ENCODE results near the gene IRAK1. TPM values are rescaled to one million over a fixed set of nuclear protein-coding genes. Genes with fewer than 3 reads are reported as not detected.

The IRAK1 gene
- total and polyA plus RNA-seq, 2 of the 13 experiments (the other 11 are each of a cell fraction or from before 2014, with no cell fraction given): 57.7 to 77.3 TPM

DNA sequence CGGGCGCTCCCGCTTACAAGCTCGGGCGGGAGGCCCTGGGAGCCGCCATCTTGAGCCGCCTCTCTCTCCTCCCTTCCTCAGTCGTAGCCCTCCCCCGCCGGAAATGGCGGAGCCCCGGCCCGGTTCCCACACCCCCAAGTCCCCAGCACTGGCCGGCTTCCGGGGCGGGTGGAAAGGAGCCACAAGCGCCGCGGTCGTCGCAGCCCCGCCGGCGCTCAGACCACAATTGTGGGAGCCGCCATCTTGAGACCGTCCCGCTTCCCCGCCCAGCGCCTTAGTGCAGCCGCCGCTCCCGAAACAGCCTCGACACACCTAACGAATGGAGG lies 48.6 kb downstream of the IRAK1 start (continued):
- TF ChIP-seq, protein P1, sequence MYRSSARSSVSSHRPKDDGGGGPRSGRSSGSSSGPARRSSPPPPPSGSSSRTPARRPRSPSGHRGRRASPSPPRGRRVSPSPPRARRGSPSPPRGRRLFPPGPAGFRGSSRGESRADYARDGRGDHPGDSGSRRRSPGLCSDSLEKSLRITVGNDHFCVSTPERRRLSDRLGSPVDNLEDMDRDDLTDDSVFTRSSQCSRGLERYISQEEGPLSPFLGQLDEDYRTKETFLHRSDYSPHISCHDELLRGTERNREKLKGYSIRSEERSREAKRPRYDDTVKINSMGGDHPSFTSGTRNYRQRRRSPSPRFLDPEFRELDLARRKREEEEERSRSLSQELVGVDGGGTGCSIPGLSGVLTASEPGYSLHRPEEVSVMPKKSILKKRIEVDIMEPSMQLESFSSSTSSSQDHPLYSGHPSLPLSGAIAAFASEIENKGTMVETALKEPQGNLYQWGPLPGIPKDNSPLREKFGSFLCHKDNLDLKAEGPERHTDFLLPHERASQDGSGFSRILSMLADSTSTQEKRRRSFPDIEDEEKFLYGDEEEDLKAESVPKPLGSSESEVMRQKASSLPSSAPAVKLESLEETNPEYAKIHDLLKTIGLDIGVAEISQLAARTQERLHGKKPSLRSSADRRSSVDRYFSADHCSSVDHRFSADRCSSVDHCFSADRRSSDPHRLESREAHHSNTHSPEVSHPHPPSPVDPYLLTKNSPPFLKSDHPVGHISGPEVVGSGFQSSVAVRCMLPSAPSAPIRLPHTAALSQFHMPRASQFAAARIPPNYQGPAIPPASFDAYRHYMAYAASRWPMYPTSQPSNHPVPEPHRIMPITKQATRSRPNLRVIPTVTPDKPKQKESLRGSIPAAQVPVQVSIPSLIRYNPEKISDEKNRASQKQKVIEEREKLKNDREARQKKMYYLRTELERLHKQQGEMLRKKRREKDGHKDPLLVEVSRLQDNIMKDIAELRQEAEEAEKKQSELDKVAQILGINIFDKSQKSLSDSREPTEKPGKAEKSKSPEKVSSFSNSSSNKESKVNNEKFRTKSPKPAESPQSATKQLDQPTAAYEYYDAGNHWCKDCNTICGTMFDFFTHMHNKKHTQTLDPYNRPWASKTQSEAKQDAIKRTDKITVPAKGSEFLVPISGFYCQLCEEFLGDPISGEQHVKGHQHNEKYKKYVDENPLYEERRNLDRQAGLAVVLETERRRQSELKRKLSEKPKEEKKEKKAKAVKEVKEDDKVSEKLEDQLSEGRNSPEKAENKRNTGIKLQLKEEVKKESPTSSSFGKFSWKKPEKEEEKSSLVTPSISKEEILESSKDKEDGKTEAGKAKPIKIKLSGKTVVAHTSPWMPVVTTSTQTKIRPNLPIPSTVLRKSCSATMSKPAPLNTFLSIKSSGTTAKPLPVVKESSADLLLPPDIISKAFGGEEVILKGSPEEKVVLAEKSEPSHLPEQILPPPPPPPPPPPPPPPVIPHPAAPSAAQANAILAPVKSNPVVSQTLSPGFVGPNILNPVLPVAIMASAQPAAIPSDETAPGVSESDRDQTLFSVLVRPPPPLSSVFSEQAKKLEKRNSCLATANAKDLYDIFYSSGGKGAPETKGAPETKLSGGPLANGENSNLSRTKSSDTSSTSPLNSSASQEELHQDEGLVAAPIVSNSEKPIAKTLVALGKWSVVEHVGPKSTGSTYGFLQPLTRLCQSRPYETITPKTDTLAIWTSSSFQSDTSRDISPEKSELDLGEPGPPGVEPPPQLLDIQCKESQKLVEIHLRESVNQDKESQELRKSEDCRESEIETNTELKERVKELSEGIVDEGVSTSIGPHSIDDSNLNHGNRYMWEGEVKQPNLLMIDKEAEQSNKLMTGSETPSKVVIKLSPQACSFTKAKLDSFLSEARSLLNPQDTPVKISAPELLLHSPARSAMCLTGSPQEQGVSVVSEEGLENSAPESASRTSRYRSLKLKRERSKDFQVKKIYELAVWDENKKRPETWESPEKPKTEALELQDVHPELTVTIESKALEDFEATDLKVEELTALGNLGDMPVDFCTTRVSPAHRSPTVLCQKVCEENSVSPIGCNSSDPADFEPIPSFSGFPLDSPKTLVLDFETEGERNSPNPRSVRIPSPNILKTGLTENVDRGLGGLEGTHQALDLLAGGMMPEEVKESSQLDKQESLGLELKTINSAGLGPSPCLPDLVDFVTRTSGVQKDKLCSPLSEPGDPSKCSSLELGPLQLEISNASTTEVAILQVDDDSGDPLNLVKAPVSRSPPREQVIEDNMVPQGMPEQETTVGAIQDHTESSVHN (CRISPR knock-in tag; IDR thresholded peaks at IDR 0.05): no peak
- peak; percentile 32; the same call in 1 of the 2 replicates for TF ChIP-seq KAT8 (CRISPR knock-in tag; IDR thresholded peaks at IDR 0.05)
- TF ChIP-seq ZBTB34 (CRISPR knock-in tag; IDR thresholded peaks at IDR 0.05): no peak
- 0 out of 2 replicates have a peak, but pooled peaks have one; percentile 7 for TF ChIP-seq ZNF816 (CRISPR knock-in tag; IDR thresholded peaks at IDR 0.05; ENCODE audit: borderline replicate concordance)
- TF ChIP-seq ZNF382 (CRISPR knock-in tag; IDR thresholded peaks at IDR 0.05; ENCODE audit: borderline replicate concordance): no peak
- no peak for TF ChIP-seq HMG20A (CRISPR knock-in tag; IDR thresholded peaks at IDR 0.05; ENCODE audit: borderline replicate concordance)
- TF ChIP-seq HINFP (CRISPR knock-in tag; IDR thresholded peaks at IDR 0.05; ENCODE audit: low read depth): no peak
- no peak for TF ChIP-seq ZNF275 (CRISPR knock-in tag; IDR thresholded peaks at IDR 0.05; ENCODE audit: borderline replicate concordance)
- no peak for TF ChIP-seq THAP8 (CRISPR knock-in tag; IDR thresholded peaks at IDR 0.05; ENCODE audit: borderline replicate concordance)
- TF ChIP-seq GABPB1 (CRISPR knock-in tag; IDR thresholded peaks at IDR 0.05): peak; percentile 90
- no peak for TF ChIP-seq ZBED4 (CRISPR knock-in tag; IDR thresholded peaks at IDR 0.05; ENCODE audit: borderline replicate concordance)
- no peak for TF ChIP-seq ZNF589 (CRISPR knock-in tag; conservative IDR thresholded peaks at IDR 0.05)

Data from HepG2 (cell line).